ENCODE measurements around the gene IGF2BP2. TPM values are rescaled to one million over a fixed set of nuclear protein-coding genes. Genes with fewer than 3 reads are reported as not detected.

Gene IGF2BP2
- total and polyA plus RNA-seq, 9 of the 15 experiments (the other 6 are each of a cell fraction or from before 2014, with no cell fraction given): 3.2 to 59.6 (median 30.5) TPM

GRCh38 chr3:185733980-185734724 is 90.7 kb downstream of the IGF2BP2 start (continued):
- TF ChIP-seq CBFA2T2 (conservative IDR thresholded peaks at IDR 0.05): no peak
- TF ChIP-seq THRA (IDR thresholded peaks at IDR 0.05): no peak
- TF ChIP-seq SNAPC5 (CRISPR knock-in tag; IDR thresholded peaks at IDR 0.05): no peak
- TF ChIP-seq ZNF398 (CRISPR knock-in tag; IDR thresholded peaks at IDR 0.05): no peak
- no peak for TF ChIP-seq ZNF354B (CRISPR knock-in tag; IDR thresholded peaks at IDR 0.05)
- TF ChIP-seq HMG20A (CRISPR knock-in tag; conservative IDR thresholded peaks at IDR 0.05): no peak
- no peak for TF ChIP-seq ZNF280A (IDR thresholded peaks at IDR 0.05; ENCODE audit: low read depth, partially characterized antibody)
- no peak for TF ChIP-seq SRSF1 (IDR thresholded peaks at IDR 0.05; ENCODE audit: low read depth, low read length)
- TF ChIP-seq COPS2 (conservative IDR thresholded peaks at IDR 0.05): no peak
- TF ChIP-seq THRB (CRISPR knock-in tag; conservative IDR thresholded peaks at IDR 0.05): no peak
- TF ChIP-seq KLF16 (IDR thresholded peaks at IDR 0.05): no peak; the same call in 1 of the 2 replicates
- no peak for TF ChIP-seq ZNF830 (CRISPR knock-in tag; IDR thresholded peaks at IDR 0.05)
- TF ChIP-seq RFX1 (IDR thresholded peaks at IDR 0.05): peak; percentile 79
- TF ChIP-seq NFE2L1 (tag; IDR thresholded peaks at IDR 0.05; ENCODE audit: borderline replicate concordance, low read depth): no peak
- TF ChIP-seq ID3 (CRISPR knock-in tag; IDR thresholded peaks at IDR 0.05): no peak
- no peak for TF ChIP-seq ID3 (tag; IDR thresholded peaks at IDR 0.05)
- no peak for TF ChIP-seq ELK3 (CRISPR knock-in tag; IDR thresholded peaks at IDR 0.05)
- TF ChIP-seq RAD21 (CRISPR knock-in tag; conservative IDR thresholded peaks at IDR 0.05 in 1 of 2, IDR thresholded peaks at IDR 0.05 in 1 of 2): peak; percentile 83 to 92
- TF ChIP-seq POLR3A (IDR thresholded peaks at IDR 0.05; ENCODE audit: borderline replicate concordance, extremely low read depth, insufficient read depth, insufficient read length): no peak
- no peak for TF ChIP-seq BCL6 (CRISPR knock-in tag; IDR thresholded peaks at IDR 0.05)
